22Rv1 (cell line): ENCODE results near the gene B4GALT2.

ENCODE experiments used
- CTCF ChIP-seq: fragments of 450-650 bp; IDR thresholded peaks from 2 replicates; pipeline ENCODE4 v1.5.1; 2017; ENCODE audit warnings: mild to moderate bottlenecking
- ZFX ChIP-seq: fragments of 450-650 bp; IDR thresholded peaks from 2 replicates; pipeline ENCODE4 v1.6.1; 2017; ENCODE audit warnings: antibody characterized with exemption, borderline replicate concordance

DNA sequence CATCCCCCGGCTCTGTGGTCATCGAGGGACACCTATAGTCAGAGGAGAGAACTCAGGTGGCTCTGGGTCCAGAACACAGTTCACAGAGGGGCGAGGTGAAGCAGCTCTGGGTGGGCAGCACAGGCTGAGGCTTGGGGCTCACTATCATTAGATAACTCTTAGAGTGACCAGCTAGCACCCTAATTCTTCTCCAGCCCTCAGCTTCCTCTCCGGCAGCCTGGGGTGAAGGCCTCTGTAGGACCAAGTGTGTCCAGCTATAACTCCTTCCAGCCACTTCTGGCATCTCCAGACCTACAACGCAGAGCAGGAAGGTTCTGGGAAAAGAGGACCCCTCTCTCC, 44.1 kb upstream of the B4GALT2 start:
- TF ChIP-seq CTCF, result no peak; the same call in 1 of the 2 replicates
- TF ChIP-seq ZFX, result no peak
